Measurements from ENCODE around the gene MCM8.

The MCM8 gene
- total RNA-seq: 4.3 to 8.6 (median 7.6) reads per million in 4 donors

DNA sequence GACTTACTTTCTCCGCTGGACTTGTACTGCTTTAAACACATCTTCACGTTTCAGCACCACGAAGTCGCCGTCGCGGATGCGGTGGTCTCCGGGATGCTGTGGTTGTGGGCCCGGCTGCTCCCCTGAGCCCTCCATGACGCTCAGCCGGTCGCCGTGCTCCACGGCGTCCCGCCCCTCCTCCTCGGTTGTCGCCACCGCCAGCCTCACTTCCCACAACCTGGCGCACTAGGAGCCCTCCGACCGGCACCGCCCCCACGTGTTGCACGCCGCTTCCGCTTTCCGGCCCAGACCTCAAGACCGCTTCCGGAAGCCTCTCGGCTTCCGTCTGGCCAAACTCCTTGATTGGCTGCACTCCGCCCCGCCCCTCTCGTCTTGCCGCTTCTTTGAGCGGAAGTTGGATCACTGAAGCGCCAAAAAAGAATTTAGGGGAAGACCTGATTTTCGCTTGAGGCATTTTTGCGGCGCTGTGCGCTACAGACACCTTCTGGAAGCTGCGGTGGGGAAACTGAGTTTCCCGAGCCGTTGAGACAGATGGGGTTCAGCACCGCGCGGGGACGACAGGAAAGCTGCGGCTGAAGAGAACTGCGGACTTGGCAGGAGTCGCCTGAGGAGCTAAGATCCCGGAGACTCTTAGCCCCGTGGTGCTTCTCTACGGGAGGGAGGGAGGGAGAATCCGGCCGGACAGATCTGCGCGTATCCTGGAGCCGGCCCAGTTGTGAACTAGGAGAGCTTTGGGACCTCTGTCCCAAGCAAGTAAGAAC lies at the start of gene MCM8, which contains the start of gene TRMT6:
TSS of gene MCM8 (plus strand) at position 382 of the 761 bp plus-strand sequence. CDS start 1,364 bp downstream, outside the sequence.
TSS of gene TRMT6 (minus strand) at position 263 of the 761 bp plus-strand sequence. CDS start at position 135, 128 bp downstream.
- peak; percentile 92 to 97 (median 93) for DNase-seq

DNA sequence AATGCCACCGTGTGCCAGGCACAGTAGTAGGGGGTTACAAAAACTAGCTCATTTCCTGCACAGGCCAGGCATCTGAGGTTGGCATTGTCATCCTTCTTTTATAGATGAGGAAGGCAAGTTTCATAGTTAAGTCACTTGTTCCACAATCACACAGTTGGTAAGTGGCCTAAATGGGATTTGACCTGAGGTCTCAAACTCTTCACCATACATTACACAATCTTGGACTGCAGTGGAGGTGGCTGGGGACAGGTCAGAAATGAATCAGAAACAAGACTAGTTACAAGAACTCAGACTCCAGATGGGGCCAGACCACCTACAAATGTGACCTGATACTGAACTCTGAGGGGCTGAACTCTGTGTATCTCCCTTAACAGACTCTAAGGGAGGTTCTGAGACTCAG lies 49.5 kb upstream of the MCM8 start:
- DNase-seq: no peak

DNA sequence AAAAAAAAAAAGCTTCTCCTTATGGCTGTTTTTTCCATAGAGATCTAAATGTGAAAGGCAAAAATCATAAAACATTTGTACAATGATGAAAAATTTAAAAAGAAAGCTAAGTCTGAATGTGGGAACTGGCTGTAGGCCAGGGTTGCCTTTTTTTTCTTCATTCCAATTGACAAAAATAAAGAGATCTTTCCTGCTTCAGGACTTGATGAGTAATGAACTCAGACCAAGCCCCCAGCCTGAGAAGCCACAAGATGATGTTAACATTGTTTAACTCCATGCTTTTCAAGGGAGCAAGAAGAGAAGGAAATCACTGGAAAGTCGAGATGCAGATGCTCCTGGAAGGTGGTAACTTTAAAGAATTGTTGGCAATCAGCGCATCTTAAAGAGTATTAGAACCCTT lies 41.5 kb upstream of the MCM8 start:
- DNase-seq: no peak

DNA sequence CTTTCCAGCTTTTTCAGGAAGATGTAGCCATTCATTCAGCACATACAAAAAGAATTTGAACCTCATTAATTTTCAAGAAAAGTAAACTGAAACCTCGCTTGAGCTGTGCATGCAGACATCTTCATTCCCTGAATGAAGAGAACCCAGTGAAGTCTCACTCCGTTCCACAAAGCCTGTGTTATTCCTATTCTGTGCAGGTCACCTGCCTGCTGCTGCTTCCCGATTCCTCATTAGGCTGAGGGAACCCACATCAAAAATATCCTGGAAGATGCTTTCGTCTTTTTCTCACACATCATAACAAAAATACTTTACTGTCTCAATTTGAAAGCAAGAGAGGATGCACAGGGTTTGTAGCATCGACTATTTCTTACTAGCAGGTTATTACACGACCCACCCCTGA lies 40.3 kb upstream of the MCM8 start:
- no peak for DNase-seq

DNA sequence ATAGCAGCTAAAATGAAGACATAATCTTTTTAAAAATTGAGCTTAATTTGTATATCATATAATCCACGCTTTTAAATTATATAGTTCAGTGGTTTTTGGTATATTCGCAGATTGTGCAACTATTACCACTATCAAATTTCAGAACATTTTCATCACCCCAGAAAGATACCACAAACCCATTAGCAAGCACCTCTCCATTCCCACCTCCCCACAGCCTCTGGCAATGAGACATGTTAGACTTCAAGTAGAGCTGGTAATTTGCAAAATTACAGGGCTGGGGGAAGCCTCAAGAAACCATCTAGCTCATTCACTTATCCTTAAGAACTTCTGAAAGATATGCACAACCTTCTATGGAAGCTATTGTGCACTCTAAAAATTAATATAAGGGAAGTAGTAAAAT lies 37.3 kb upstream of the MCM8 start:
- no peak for DNase-seq

DNA sequence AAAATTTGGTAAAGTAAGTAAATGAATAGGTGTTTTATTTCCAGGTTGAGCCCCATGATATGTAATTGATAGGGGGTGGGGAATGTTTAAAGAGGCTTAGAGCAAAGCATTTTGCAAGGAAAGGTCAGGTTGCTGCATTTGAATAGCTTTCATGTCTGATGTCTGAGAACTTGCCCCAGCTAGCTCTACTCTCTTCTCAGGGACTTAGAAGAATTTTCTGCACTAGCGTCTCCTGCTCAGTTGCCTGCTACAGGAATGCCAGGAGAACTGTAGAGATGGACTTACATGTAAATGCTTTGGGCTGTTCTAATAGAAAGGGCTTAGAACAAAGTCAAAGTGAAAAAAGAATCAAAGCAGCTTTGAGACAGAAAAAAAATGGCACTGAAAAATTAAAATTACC lies 35.6 kb upstream of the MCM8 start:
- DNase-seq: no peak

DNA sequence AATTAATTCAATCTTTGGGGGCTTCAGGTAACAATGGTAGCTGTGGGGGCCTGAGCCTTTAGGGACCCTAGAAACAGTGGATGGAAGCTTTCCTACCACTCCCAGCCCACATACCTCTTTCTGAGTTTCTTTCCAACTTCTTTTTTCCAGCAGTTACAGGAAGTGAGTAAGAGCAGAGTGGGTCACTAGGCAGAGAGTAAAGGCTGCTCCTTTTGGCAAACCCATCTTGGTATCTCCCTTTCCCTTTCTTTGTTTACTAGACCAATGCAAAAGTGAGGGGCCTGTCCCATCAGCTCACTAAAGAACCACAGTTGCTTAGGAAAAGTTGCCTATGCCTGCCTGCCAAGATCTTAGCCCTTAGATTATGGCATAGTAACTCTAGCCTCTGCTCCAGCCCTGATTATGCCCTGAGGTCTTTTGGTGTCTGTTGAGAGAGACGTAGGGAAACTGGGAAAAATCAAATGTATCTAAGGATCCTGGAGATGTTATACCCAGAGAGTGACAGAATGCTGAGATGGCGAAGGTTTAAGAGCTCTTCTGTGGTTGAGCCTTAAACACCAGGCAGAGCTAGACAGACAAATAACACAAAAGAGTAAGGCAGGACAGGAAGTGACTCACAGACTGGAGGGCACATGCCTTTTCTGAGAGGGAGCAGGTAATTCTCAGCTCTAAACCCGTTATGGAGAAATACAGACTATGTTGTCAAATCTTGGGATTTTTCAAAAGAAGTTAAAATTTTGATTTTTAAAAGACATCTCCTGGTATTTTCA lies 31.4 kb upstream of the MCM8 start:
- peak in 1 of 5 donors; percentile 45 for DNase-seq

DNA sequence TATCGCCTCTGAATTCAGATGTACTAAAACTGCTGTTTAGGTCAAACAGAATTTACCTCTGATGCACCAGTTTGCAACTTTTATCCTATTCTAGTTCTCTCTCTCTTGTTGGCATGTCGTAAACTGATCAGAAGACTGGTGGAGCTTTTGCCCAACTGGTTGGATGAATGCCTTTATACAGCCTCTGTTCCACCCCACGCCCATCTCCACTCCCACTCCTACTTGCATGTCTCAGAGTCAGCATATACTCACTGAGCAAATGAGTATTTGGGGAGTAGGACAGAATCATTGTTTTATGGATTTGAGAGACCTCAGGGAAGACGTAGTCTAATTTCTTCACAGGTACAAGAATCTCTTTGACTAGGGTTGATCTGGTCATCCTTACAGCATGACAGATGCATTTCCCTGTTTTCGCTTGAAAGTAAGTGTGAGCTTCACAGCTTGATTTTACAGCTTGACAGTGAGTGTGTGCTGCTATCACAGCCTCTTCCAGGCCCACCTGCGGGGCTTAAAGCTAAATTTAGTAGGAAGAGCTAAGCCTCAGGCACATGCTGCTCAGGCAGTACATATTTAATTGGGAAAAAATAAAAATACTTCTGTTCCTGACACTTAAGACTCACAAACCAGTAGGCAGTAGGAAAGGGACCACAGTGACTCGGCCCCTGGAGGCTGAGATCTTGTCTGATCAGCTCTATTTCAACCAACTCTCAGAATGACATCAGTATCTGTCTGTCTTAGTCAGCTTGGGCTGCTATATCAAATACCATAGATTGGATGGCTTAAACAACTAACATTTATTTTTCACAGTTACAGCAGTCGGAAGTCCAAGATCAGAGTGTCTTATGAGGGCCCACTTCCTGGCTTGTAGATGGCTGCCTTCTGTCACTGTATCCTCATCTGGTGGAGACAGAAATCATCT lies 30.6 kb upstream of the MCM8 start:
- peak in 1 of 5 donors; percentile 16 for DNase-seq

DNA sequence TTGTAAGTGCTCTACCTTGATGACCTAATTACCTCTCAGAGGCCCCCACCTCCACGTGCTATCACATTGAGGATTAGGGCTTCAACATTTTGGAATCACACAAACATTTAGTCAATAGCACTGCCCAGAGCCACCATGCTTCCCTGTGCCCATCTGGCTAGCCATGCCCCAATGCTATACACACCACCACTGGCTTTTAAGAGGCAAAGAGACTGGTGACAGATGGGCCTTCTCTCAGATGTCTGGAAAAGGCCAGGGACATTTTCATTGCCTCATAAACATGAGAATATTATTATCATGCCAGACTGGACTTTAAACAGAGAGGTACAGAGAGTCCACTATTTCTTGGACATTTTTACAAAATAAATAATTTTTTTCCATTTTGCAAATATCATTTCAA lies 29.9 kb upstream of the MCM8 start:
- no peak for DNase-seq

DNA sequence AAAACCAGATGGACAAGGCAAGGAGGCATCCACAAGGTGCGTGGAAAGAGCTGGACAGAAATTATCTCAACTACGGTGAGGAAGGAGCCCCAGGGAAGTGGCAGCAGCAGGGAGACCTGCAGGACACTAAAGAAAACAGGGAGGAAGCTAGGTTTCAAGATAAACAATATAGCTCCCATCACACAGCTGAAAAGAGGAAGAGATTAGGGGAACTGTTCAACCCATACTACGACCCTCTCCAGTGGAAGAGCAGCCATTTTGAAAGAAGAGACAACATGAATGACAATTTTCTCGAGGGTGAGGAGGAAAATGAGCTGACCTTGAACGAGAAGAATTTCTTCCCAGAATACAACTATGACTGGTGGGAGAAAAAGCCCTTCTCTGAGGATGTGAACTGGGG lies 27.0 kb upstream of the MCM8 start:
- no peak for DNase-seq

DNA sequence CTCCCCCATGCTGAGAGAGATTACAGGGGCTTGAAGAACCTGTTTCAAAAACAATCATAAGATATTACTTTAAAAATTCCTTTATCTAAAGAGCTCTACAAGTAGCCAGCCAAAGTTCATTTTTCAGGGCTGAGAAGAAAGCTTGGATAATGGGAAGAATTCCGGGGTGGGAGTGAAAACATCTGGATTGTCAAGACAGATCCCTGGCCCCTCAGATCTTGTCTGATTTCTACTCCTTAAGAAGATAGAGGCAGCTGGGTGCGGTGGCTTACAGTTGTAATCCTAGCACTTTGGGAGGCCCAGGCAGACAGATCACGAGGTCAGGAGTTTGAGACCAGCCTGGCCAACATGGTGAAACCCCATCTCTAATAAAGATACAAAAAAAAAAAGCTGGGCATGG lies 24.9 kb upstream of the MCM8 start:
- DNase-seq: no peak

DNA sequence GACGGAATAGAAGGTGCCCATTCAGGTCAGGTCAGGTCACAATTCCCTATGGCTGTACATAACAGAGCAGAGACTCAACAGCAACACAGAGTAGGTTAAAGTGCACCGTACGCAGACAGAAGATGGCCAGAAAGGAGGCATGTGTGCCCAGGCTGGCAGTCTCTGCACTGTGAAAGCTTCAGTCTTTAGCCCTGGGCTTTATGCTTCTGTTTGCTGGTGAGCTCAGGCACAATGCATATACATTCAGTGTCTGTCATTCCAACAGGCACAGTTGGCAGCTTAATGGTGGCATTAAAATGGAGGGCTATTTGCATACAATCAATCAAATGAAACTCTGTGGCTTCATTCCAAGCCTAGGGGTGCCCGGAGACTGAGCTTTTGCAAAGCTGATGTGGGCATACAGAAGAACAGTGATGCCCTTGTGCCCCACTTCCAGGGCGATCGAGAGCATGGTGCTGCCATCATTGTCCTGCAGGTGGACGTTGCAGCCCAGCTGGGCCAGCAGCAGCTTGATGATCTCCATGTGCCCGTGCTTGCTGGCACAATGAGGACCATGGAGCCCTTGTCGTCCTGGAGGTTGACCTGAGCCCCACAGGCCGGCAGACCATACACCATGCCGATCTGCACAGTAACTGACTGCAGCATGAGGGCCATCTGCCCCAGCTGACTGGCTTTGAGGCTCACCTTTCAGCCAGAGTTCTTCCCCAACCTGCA lies 22.5 kb upstream of the MCM8 start:
- no peak for DNase-seq

DNA sequence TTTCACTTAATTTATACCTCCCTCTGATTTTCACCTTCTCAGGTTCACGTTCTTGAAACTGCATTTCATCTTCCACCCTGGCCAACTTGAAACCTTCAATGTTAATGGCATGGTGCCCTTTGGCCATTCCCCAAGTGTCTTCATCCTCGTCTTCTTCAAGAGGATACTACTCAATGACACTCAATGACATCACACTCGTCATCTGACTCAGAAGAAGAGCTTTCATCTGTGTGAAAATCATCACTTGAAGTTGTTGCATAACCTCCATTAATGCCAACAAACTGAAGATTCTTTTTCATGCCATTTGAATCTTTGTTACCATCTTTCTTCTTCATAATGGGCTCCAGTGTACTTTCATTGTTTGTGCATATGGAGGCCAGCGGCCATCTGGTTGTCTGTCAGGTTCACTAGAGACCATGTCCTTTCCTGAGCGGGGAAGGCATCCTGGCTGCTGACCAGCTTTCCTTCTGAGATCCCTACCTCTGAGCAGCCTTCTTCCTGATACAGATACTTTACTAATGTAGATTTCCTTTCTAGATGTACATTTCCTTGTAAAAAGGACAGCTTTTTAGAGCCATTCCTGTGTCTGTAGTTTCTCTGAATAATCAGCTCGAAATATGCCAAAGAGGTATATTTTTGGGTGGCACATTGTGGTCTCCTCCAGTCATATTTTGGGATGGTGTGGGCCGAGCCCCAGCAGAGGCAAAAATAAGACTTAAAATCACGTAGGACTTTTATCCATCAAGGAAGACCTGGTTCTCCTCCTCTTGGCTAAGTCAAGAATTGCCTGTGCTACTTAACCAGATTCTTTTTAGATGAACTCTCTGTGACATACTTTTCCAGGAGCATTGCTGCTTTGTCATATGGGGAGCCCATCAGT lies 21.4 kb upstream of the MCM8 start:
- DNase-seq: no peak

DNA sequence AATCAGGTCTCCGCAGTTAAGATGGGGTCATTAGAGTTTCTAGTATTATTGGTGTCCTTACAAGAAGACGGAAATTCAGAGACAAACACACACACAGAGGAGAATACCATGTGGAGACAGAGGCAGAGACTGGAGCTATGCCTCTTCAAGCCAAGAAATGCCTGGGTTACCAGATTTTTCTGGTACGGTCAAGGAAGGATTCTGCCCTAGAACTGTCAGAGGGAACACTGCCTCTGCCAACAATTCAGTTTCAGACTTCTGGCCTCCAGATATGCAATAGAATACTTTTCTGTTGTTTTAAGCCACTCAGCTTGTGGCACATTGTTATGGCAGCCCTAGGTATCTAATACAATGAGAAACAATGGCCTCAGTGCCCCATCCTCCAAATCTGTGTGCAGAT lies 19.0 kb upstream of the MCM8 start:
- DNase-seq: no peak

DNA sequence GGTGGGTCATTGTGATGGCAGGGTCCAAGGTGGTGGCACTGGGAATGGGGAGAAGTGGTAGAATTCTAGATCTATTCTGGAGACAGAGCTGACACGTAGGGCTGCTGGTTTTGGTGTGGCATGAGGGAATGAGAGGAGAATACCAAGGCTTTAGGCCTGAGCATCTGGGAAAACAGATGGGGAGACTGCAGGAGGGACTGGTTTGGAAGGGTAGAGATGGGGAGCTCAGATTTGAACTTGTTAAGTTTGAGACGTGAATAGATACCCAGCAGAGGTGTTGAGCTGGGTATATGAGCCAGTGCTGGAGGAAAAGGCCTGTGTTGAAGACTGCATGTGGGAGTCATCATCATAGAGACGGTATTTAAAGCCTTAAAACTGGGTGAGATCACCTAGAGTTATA lies 17.7 kb upstream of the MCM8 start:
- DNase-seq: no peak

DNA sequence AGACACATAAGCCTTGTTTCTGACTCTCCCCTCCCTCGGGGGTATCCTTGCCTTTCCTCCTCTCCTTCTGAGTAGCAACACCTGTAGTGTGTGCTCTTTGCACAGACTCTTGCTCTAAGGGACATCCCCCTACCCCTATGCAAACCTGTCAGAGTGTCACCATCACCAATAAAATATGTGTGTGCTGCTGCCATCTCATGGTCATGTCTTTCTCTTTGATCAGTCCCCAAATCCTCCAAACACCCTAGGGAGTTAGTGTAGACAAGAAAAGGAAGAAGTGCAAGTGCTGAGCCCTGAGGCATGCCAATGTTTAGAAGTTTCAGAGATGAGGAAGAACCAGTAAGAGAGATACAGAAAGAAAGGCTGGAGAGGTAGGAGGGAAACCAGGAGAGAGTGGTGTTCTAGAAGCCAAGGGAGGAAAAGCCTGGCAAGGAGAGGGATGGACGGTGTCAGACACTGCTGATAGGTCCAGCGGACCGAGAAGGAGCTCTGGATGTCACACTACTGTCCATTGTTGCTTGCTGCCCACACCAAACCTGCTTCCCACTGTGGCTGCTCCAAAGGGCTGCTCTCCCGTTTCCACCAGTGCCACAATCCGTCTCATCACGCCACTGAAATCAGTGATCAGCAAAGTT lies 16.5 kb upstream of the MCM8 start:
- no peak for DNase-seq

DNA sequence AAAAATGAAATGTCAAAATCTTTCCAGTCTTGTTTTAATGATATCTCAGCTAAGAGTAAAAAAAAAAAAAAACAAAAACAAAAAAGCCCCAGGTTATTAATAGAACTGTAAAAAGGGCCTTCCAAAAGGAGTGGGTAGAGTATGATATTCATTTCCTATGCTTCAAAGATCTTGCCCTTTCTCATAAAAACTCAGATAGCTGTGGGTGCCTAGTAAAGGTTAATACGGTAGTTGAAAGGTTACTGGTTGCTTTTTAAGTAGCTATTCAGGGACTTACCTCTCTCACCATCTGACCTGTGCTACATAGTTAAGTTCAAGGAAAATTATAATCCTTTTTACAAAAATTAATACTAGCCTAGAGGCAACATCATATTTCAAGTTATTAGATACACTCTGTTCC lies 15.1 kb upstream of the MCM8 start:
- no peak for DNase-seq

DNA sequence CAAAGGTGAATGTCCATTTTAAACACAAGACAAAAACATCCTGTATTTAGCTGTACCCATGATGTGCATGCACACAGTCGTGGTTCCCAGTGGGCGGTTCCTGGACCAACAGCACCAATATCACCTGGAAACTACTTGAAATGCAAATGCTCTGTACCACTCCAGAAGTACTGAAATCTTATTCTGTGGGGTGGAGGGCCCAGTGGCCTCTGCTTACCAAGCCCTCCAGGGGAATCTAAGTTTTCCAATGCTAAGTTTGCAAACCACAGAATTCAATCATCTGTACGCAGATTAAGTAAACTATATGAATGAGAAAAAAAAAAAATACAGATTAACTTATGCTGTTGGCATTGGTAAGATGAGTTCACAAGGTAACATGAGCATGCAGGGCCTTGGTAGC lies 14.2 kb upstream of the MCM8 start:
- no peak for DNase-seq

DNA sequence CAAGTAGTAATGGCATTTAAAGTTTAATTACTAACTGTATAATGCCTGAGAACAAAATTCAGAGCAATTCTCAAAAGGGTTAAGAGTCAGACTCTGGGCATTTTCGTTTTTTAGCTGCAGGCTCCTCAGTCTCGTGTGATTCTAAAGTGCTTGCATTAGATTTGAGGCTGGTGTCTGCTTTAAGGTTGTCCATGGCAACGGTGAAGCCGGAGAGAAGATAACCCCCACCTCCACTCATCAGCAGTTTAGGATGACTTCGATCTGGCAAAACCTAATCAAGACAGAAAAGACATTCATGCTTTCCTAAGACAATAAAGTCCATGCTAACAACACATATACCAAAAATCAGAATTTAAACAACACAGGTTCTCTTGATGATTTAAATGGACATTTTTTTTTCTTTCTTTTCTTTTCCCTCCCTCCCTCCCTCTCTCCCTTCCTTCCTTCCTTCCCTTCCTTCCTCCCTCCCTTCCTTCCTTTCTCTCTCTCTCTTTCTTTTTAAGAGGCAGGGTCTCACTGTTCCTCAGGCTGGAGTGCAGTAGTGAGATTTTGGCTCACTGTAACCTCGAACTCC lies 11.9 kb upstream of the MCM8 start:
- no peak for DNase-seq

DNA sequence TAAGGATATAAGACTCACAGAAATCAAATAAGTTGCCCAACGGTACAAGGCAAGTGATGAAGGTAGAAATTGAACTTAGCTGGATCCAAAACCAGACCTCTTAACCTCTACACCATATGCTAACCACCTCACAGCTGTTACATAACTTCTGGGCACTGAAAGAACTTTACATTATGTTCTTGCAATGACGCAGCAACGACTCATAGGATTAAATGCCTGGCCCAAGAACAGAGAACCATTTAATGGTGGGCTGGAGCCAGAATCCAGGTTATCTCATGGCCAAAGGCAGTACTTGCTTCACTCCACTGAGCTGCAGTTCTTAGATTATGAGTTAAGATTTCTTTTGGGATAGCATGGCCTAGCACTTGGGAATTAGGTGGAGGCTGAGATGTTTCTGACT lies 4.5 kb upstream of the MCM8 start:
- DNase-seq: peak in 1 of 5 donors; percentile 10
